Measurements from ENCODE around the gene MFN2.
"Not testable (repeated sequence)": the region's sequence is repeated elsewhere in the genome, so short reads cannot be mapped to it uniquely, and the experiment has no call there.

The MFN2 gene

DNA sequence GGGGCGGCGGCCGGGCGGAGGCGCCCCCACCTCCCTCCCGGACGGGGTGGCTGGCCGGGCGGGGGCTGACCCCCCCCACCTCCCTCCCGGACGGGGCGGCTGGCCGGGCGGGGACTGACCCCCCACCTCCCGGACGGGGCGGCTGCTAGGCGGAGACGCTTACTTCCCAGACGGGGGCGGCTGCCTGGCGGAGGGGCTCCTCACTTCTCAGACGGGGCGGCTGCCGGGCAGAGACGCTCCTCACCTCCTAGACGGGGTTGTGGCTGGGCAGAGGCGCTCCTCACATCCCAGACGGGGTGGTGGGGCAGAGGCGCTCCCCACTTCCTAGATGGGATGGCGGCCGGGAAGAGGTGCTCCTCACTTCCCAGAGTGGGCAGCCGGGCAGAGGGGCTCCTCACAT is 28.1 kb downstream of the MFN2 start:
- POLR2A ChIA-PET; H3K4me3 ChIP-seq (ENCODE audit: low read depth, low read length); H3K9me3 ChIP-seq (ENCODE audit: control insufficient read depth, insufficient read depth, low read depth, low read length); H3K27ac ChIP-seq (ENCODE audit: extremely low read depth, low read depth, low read length); CTCF ChIA-PET; H3K4me1 ChIP-seq (ENCODE audit: control insufficient read depth, insufficient read depth, low read length): not testable (repeated sequence)
- peaks cover 8 to 89% of the 10 kb centered on the region in 2 experiments; a peak in 2 of 3 replicates for H3K36me3 ChIP-seq (ENCODE audit: control insufficient read depth in 2 of 2, insufficient read depth in 1 of 2, low read length in 2 of 2)
- TF ChIP-seq KLF1 (tag by site-specific recombination; IDR thresholded peaks at IDR 0.05): peak; percentile 77

DNA sequence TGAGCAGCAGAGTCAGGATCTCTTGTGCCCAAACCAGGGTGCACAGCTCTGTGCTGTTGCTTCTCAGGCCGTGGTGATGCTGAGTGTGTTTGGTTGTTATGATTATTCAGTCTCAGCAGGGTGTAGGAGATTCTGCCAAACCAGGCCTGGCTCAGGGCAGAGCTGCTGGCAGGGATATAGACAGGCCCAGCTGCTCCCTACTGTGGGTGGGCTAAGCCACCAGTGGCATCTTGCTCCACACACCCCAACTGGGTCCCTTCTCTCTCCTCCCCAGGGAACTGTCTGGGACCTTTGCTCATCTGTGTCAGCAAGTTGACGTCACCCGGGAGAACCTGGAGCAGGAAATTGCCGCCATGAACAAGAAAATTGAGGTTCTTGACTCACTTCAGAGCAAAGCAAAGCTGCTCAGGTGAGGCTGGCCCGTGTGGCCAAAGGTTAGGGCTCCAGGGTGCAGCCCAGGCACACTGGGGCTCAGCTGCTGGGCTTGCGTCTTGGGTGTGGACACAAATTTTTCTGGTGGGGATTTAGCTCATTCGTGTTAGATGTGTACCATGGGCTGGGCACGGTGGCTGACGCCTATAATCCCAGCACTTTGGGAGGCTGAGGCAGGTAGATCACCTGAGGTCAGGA is 29.2 kb downstream of the MFN2 start:
- H3K4me1 ChIP-seq (ENCODE audit: control insufficient read depth, insufficient read depth, low read length): no peaks in the 10 kb centered on the region
- H3K4me3 ChIP-seq (ENCODE audit: low read depth, low read length): no peak overlapping the region
- POLR2A ChIA-PET: interaction anchor here (1.0 to 1.2 kb wide), 2 partner anchors 9 to 30 kb away, joined by 3 read pairs; partner anchors contain the start of gene MFN2
- H3K36me3 ChIP-seq (ENCODE audit: control insufficient read depth in 2 of 2, insufficient read depth in 1 of 2, low read length in 2 of 2): peaks cover 8 to 79% of the 10 kb centered on the region in 2 experiments; a peak in 2 of 3 replicates
- CTCF ChIA-PET: interaction anchor here (1.1 kb wide), 1 partner anchor 101 kb away, joined by 3 read pairs; no protein-coding TSS in a partner anchor
- TF ChIP-seq ZNF530 (tag by site-specific recombination; IDR thresholded peaks at IDR 0.05; ENCODE audit: low read depth): no peak
- no peak for TF ChIP-seq ZNF645 (tag by site-specific recombination; IDR thresholded peaks at IDR 0.05)
- TF ChIP-seq ZNF2 (tag by site-specific recombination; IDR thresholded peaks at IDR 0.05): no peak
- TF ChIP-seq ZFHX2 (tag by site-specific recombination; conservative IDR thresholded peaks at IDR 0.05): no peak
- TF ChIP-seq ZNF776 (tag by site-specific recombination; IDR thresholded peaks at IDR 0.05; ENCODE audit: borderline replicate concordance): no peak
- TF ChIP-seq CTCF (tag by site-specific recombination; IDR thresholded peaks at IDR 0.05): no peak
- no peak for TF ChIP-seq ZNF274 (IDR thresholded peaks at IDR 0.05; ENCODE audit: low read length)
- TF ChIP-seq ZNF274 (tag by site-specific recombination; IDR thresholded peaks at IDR 0.05; ENCODE audit: borderline replicate concordance): no peak
- no peak for TF ChIP-seq ZNF341 (tag by site-specific recombination; IDR thresholded peaks at IDR 0.05; ENCODE audit: low read depth)
- TF ChIP-seq ZNF561 (tag by site-specific recombination; IDR thresholded peaks at IDR 0.05; ENCODE audit: borderline replicate concordance): no peak
- no peak for TF ChIP-seq ZNF558 (tag by site-specific recombination; IDR thresholded peaks at IDR 0.05)
- no peak for TF ChIP-seq ZNF629 (tag by site-specific recombination; IDR thresholded peaks at IDR 0.05)
- no peak for TF ChIP-seq ZBTB20 (tag by site-specific recombination; IDR thresholded peaks at IDR 0.05)
- no peak for TF ChIP-seq TCF7L2 (IDR thresholded peaks at IDR 0.05; ENCODE audit: borderline replicate concordance, low read depth, low read length)
- TF ChIP-seq ZNF837 (tag by site-specific recombination; IDR thresholded peaks at IDR 0.05): no peak
- TF ChIP-seq GLIS2 (tag by site-specific recombination; IDR thresholded peaks at IDR 0.05): no peak
- TF ChIP-seq ZBTB17 (tag by site-specific recombination; IDR thresholded peaks at IDR 0.05): no peak
- TF ChIP-seq RBAK (tag by site-specific recombination; IDR thresholded peaks at IDR 0.05): no peak
- TF ChIP-seq ZSCAN23 (tag by site-specific recombination; IDR thresholded peaks at IDR 0.05): no peak
- H3K27ac ChIP-seq (ENCODE audit: extremely low read depth, low read depth, low read length): no peak overlapping the region
- H3K9me3 ChIP-seq (ENCODE audit: control insufficient read depth, insufficient read depth, low read depth, low read length): no peaks in the 10 kb centered on the region
